H1 (cell line): ENCODE results near the gene FAM107A. TPM values are rescaled to one million over a fixed set of nuclear protein-coding genes. Genes with fewer than 3 reads are reported as not detected.

ENCODE experiments used
- ASH2L ChIP-seq: fragments of 200-600, 300-600 bp; sonication (generic); IDR thresholded peaks from one replicate; pipeline ENCODE4 v1.7.1; 2017; ENCODE audit warnings: low read length
- BCL11A ChIP-seq, 2 experiments: IDR thresholded peaks; one replicate each; pipeline ENCODE4 v1.6.1; 2011; ENCODE audit warnings: low read depth in 2 of 2, low read length in 2 of 2, mild to moderate bottlenecking in 2 of 2
- BRCA1 ChIP-seq: IDR thresholded peaks from 2 replicates; pipeline ENCODE4 v1.6.1; 2012; ENCODE audit warnings: low read depth, low read length, improper control_type of control experiment
- CEBPB ChIP-seq: IDR thresholded peaks from 2 replicates; pipeline ENCODE4 v1.6.1; 2012; ENCODE audit warnings: low read depth, low read length
- CHD1 ChIP-seq: IDR thresholded peaks from 2 replicates; pipeline ENCODE4 v1.6.1; 2012; ENCODE audit warnings: low read depth, low read length, improper control_type of control experiment
- CHD2 ChIP-seq: IDR thresholded peaks from 2 replicates; pipeline ENCODE4 v1.6.1; 2012; ENCODE audit warnings: low read length, improper control_type of control experiment
- E2F6 ChIP-seq: IDR thresholded peaks from 2 replicates; pipeline ENCODE4 v1.6.1; 2012; ENCODE audit warnings: inconsistent platforms
- FOSL1 ChIP-seq: IDR thresholded peaks from 2 replicates; pipeline ENCODE4 v1.6.1; 2011; ENCODE audit warnings: mild to moderate bottlenecking, low read depth, low read length, moderate library complexity; ENCODE audit not compliant: insufficient read depth
- GABPA ChIP-seq: IDR thresholded peaks from 2 replicates; pipeline ENCODE4 v1.6.1; 2011; ENCODE audit warnings: mild to moderate bottlenecking, low read length, moderate library complexity, borderline replicate concordance; ENCODE audit not compliant: insufficient read depth
- HDAC2 ChIP-seq, 2 experiments: fragments of 300-600 bp in 1 of 2; sonication (generic) in 1 of 2; IDR thresholded peaks; 2 replicates each; pipeline ENCODE4 v1.6.1; 2011 to 2012; ENCODE audit warnings: low read depth in 2 of 2, low read length in 2 of 2, mild to moderate bottlenecking in 2 of 2, moderate library complexity in 2 of 2, borderline replicate concordance in 1 of 2, inconsistent platforms in 1 of 2
- JUN ChIP-seq: IDR thresholded peaks from 2 replicates; pipeline ENCODE4 v1.6.1; 2011; ENCODE audit warnings: low read depth, mild to moderate bottlenecking, improper control_type of control experiment, low read length
- JUND ChIP-seq: IDR thresholded peaks from 2 replicates; pipeline ENCODE4 v1.6.1; 2011; ENCODE audit warnings: mild to moderate bottlenecking, improper control_type of control experiment, low read length
- MAFK ChIP-seq: IDR thresholded peaks from 2 replicates; pipeline ENCODE4 v1.6.1; 2012; ENCODE audit warnings: low read depth, mild to moderate bottlenecking, improper control_type of control experiment, low read length
- PHF8 ChIP-seq: fragments of 200-600 bp; sonication (generic); conservative IDR thresholded peaks from 2 replicates; pipeline ENCODE4 v1.7.1; 2012; ENCODE audit warnings: low read depth, mild to moderate bottlenecking, inconsistent platforms, low read length, moderate library complexity
- POLR2A ChIP-seq, 2 experiments: IDR thresholded peaks; 1 replicate in 1 of 2; 2 replicates in 1 of 2; pipeline ENCODE4 v1.6.1; 2011; ENCODE audit warnings: low read depth in 2 of 2, low read length in 2 of 2, mild to moderate bottlenecking in 2 of 2; ENCODE audit errors: control extremely low read depth in 1 of 2
- POU5F1 ChIP-seq: IDR thresholded peaks from 2 replicates; pipeline ENCODE4 v1.6.1; 2011; ENCODE audit warnings: low read depth, mild to moderate bottlenecking, low read length, moderate library complexity
- RAD21 ChIP-seq, 2 experiments: IDR thresholded peaks in 1 of 2; conservative IDR thresholded peaks in 1 of 2; 2 replicates each; pipeline ENCODE4 v1.6.1; 2011; ENCODE audit warnings: low read depth in 2 of 2, low read length in 2 of 2, improper control_type of control experiment in 1 of 2, inconsistent platforms in 1 of 2, mild to moderate bottlenecking in 1 of 2, moderate library complexity in 1 of 2
- RBBP5 ChIP-seq: IDR thresholded peaks from 2 replicates; pipeline ENCODE4 v1.7.1; 2012; ENCODE audit warnings: low read depth, mild to moderate bottlenecking, inconsistent platforms, low read length, moderate library complexity, borderline replicate concordance
- SP4 ChIP-seq: IDR thresholded peaks from 2 replicates; pipeline ENCODE4 v1.6.1; 2012; ENCODE audit warnings: low read length, inconsistent platforms
- SUZ12 ChIP-seq: fragments of 200-600 bp; sonication (generic); IDR thresholded peaks from 2 replicates; pipeline ENCODE4 v1.6.1; 2012; ENCODE audit warnings: mild to moderate bottlenecking, inconsistent platforms, low read length, moderate library complexity, mixed read lengths
- TBP ChIP-seq: IDR thresholded peaks from 2 replicates; pipeline ENCODE4 v1.6.1; 2011; ENCODE audit warnings: low read depth, low read length, improper control_type of control experiment
- TCF12 ChIP-seq: IDR thresholded peaks from 2 replicates; pipeline ENCODE4 v1.6.1; 2011; ENCODE audit warnings: low read depth, mild to moderate bottlenecking, low read length
- TEAD4 ChIP-seq: IDR thresholded peaks from 2 replicates; pipeline ENCODE4 v1.6.1; 2012; ENCODE audit warnings: low read depth, low read length, inconsistent platforms, mixed read lengths
- USF2 ChIP-seq: IDR thresholded peaks from 2 replicates; pipeline ENCODE4 v1.6.1; 2011; ENCODE audit warnings: low read length, improper control_type of control experiment
- YY1 ChIP-seq: IDR thresholded peaks from 2 replicates; pipeline ENCODE4 v1.6.1; 2011; ENCODE audit warnings: low read depth, mild to moderate bottlenecking, low read length
- polyA plus RNA-seq, 7 experiments: library from polyadenylated mRNA; depleted of rRNA in 3 of 7; stranded (reverse) in 5 of 7; unstranded in 2 of 7; fragments of >200 nt in 5 of 7; fragments of 200-250 nt in 2 of 7; gene quantifications; 1 replicate in 5 of 7; 2 replicates in 1 of 7; 4 replicates in 1 of 7; pipeline versions ENCODE4 v1.2.1 to v1.2.3, GENCODE V29; 2011 to 2013; ENCODE audit warnings: missing spikeins in 2 of 7, mixed read lengths in 2 of 7
- total RNA-seq: library from RNA; stranded (reverse); fragmentation: NEBNext Ultra II Directional; extraction: Animal tissue kit (Norgen Biotek cat#: 25700); gene quantifications from 2 replicates; pipeline ENCODE4 v1.2.1, GENCODE V29; 2021

Gene FAM107A
- total and polyA plus RNA-seq, 2 of the 8 experiments (the other 6 are each of a cell fraction or from before 2014, with no cell fraction given), result 0.51 to 0.65 TPM

- TF ChIP-seq USF2, result no peak
- no peak for TF ChIP-seq GABPA
- TF ChIP-seq TBP, result peak; percentile 13; the same call in 1 of the 2 replicates
- peak; percentile 100 for TF ChIP-seq TEAD4
- TF ChIP-seq SP4, result no peak
- TF ChIP-seq RAD21 (IDR thresholded peaks at IDR 0.05 in 1 of 2, conservative IDR thresholded peaks at IDR 0.05 in 1 of 2; ENCODE audit: low read depth in 2 of 2, low read length in 2 of 2), result peak; percentile 94 to 95
- TF ChIP-seq JUN, result peak; percentile 96
- no peak for TF ChIP-seq POU5F1
- TF ChIP-seq CHD2, result peak; percentile 53; the same call in 1 of the 2 replicates
- peak; percentile 92 for TF ChIP-seq JUND
- no peak for TF ChIP-seq SUZ12
- no peak for TF ChIP-seq PHF8
- peak; percentile 67; the same call in 1 of the 2 replicates for TF ChIP-seq RBBP5
- TF ChIP-seq BRCA1, result no peak
- peak; percentile 7; the same call in 1 of the 2 replicates for TF ChIP-seq YY1
- peak in 1 of 2 experiments; percentile 75; a peak in 1 of 4 replicates for TF ChIP-seq HDAC2 (IDR thresholded peaks at IDR 0.05; ENCODE audit: borderline replicate concordance in 1 of 2, low read depth in 2 of 2, low read length in 2 of 2)
- TF ChIP-seq CEBPB, result peak; percentile 46; the same call in 1 of the 2 replicates
- peak; percentile 66 for TF ChIP-seq E2F6
- TF ChIP-seq MAFK, result no peak
- TF ChIP-seq TCF12, result peak; percentile 83
- TF ChIP-seq FOSL1, result no peak
- TF ChIP-seq ASH2L, result peak; percentile 87
- TF ChIP-seq CHD1, result no peak
- TF ChIP-seq POLR2A (IDR thresholded peaks at IDR 0.05; ENCODE audit: control extremely low read depth in 1 of 2, low read depth in 2 of 2, low read length in 2 of 2), result no peak
- peak; percentile 26 to 81 for TF ChIP-seq BCL11A (IDR thresholded peaks at IDR 0.05; ENCODE audit: low read depth in 2 of 2, low read length in 2 of 2)
These were observed 16.4 kb downstream of the FAM107A start (continued) for GRCh38 chr3:58560771-58561311.
